K562 (cell line): Measurements from ENCODE around the gene FHL1. TPM values are rescaled to one million over a fixed set of nuclear protein-coding genes. Genes with fewer than 3 reads are reported as not detected.

ENCODE experiments used
- LCOR ChIP-seq: sonication (generic); formaldehyde crosslinking; IDR thresholded peaks from 2 replicates; pipeline ENCODE4 v1.8.0; 2022; ENCODE audit warnings: mild to moderate bottlenecking, missing genetic modification reagents
- MYC ChIP-seq, 2 experiments: fragments of 250-450 bp in 1 of 2; sonication (Bioruptor Pico) in 1 of 2; IDR thresholded peaks; 2 replicates each; pipeline versions ENCODE4 v1.5.1 to v1.6.1; 2012 to 2021; ENCODE audit warnings: low read depth in 2 of 2, borderline replicate concordance in 1 of 2, improper control_type of control experiment in 1 of 2, low read length in 1 of 2, mild to moderate bottlenecking in 1 of 2, moderate library complexity in 1 of 2
- PKNOX1 ChIP-seq: fragments of 450-650 bp; IDR thresholded peaks from 2 replicates; pipeline ENCODE4 v1.6.1; 2016
- SMAD4 ChIP-seq: fragments of 250-450 bp; sonication (Bioruptor Pico); conservative IDR thresholded peaks from 2 replicates; pipeline ENCODE4 v1.8.0; 2021; ENCODE audit warnings: inconsistent platforms, mild to moderate bottlenecking, moderate library complexity
- STAT5A ChIP-seq: IDR thresholded peaks from 2 replicates; pipeline ENCODE4 v1.6.1; 2012; ENCODE audit warnings: low read length, inconsistent platforms, borderline replicate concordance
- TCF7 ChIP-seq: sonication (generic); IDR thresholded peaks from 2 replicates; pipeline ENCODE4 v1.6.1; 2016; ENCODE audit warnings: antibody characterized with exemption, borderline replicate concordance
- XRCC5 ChIP-seq: fragments of 200-400 bp; formaldehyde crosslinking; IDR thresholded peaks from 2 replicates; pipeline ENCODE4 v1.6.1; 2017; ENCODE audit warnings: low read depth, mild to moderate bottlenecking, low read length
- ZBTB33 ChIP-seq: sonication (generic); formaldehyde crosslinking; IDR thresholded peaks from 2 replicates; pipeline ENCODE4 v1.8.1; 2023; ENCODE audit warnings: mild to moderate bottlenecking, missing genetic modification reagents
- ZNF3 ChIP-seq: fragments of 250-450 bp; sonication (Bioruptor Pico); IDR thresholded peaks from 2 replicates; pipeline ENCODE4 v1.5.0; 2021; ENCODE audit warnings: mild to moderate bottlenecking, moderate library complexity
- ZNF696 ChIP-seq: fragments of 250-450 bp; sonication (Bioruptor Pico); conservative IDR thresholded peaks from 2 replicates; pipeline ENCODE4 v1.4.0; 2020; ENCODE audit warnings: mild to moderate bottlenecking, moderate library complexity
- polyA plus RNA-seq, 8 experiments: library from polyadenylated mRNA; depleted of rRNA in 4 of 8; stranded (reverse) in 5 of 8; unstranded in 3 of 8; fragments of >200 nt; fragmentation: Nextera tagmentation in 2 of 8; fragmentation: Illumina TruSeq in 1 of 8; extraction: Ambion mirVana in 2 of 8; extraction: Trizol in 1 of 8; gene quantifications; 2 replicates each; pipeline versions ENCODE4 v1.2.1 to v1.2.3, GENCODE V29; 2011 to 2014; ENCODE audit warnings: inconsistent platforms in 1 of 8, missing spikeins in 1 of 8
- total RNA-seq, 7 experiments: library from RNA; depleted of rRNA in 6 of 7; stranded (reverse); fragments of >200 nt in 6 of 7; fragmentation: Illumina TruSeq in 2 of 7; extraction: Trizol in 2 of 7; gene quantifications; 2 replicates each; pipeline versions ENCODE4 v1.2.1 to v1.2.3, GENCODE V29; 2011 to 2021; ENCODE audit warnings: low replicate concordance in 1 of 7
- TF ChIP-seq, protein P1 (sequence below): fragments of 450-650 bp; formaldehyde crosslinking; IDR thresholded peaks from 2 replicates; pipeline ENCODE4 v1.4.0; 2022; ENCODE audit warnings: mild to moderate bottlenecking, moderate library complexity

The FHL1 gene
- total and polyA plus RNA-seq, 9 of the 15 experiments (the other 6 are each of a cell fraction or from before 2014, with no cell fraction given) = 0.03 to 3.0 (median 0.13) TPM; not detected in 1

DNA sequence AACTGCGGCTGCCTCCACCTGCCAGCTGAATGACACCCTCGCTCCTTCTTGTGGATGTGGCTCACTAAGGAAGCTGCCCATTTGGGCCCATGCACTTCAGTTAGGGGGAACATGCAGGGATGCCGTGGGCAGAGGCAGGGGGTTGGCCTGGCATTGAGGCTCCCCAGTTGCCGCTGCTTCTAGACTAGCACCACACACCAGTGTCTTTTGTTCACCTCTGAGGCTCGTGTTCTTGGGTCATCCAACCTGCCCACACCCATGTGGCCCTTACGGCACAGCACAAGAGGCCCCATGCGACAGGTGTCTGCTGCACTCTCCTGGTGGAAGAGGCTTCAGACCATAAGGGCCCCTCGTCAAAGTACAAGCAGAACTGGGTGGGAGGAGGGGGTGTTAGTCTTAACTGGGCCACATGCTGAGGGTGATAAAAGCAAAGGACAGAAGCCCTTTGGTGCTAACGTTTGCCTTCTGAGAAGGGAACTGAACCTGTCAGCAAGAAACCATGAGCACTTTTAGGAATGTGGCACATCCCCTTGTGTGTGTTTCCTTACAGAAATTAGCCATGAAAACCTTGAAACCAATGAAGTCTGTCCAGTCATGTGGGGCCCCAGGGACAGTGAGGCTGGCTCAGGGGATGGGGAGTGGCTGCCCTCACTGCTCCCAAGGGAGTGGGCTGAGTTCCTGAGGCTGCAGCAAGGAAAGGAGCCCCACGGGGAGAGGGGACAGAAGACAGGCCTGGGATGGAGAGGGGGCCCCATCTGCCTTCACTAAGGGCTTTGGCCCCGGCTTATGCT is 64.6 kb downstream of the FHL1 start (continued):
- TF ChIP-seq, protein P1, sequence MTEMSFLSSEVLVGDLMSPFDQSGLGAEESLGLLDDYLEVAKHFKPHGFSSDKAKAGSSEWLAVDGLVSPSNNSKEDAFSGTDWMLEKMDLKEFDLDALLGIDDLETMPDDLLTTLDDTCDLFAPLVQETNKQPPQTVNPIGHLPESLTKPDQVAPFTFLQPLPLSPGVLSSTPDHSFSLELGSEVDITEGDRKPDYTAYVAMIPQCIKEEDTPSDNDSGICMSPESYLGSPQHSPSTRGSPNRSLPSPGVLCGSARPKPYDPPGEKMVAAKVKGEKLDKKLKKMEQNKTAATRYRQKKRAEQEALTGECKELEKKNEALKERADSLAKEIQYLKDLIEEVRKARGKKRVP (CRISPR knock-in tag) = no peak
- no peak for TF ChIP-seq TCF7
- no peak for TF ChIP-seq XRCC5
- no peak for TF ChIP-seq STAT5A
- no peak for TF ChIP-seq PKNOX1
- no peak for TF ChIP-seq LCOR (CRISPR knock-in tag)
- no peak for TF ChIP-seq SMAD4 (CRISPR knock-in tag)
- no peak for TF ChIP-seq ZBTB33 (CRISPR knock-in tag)
- TF ChIP-seq MYC (IDR thresholded peaks at IDR 0.05; ENCODE audit: low read depth, low read length) = no peak
- no peak for TF ChIP-seq MYC (CRISPR knock-in tag; IDR thresholded peaks at IDR 0.05; ENCODE audit: borderline replicate concordance, low read depth)
- TF ChIP-seq ZNF696 (CRISPR knock-in tag) = no peak
- TF ChIP-seq ZNF3 = no peak
